ENCODE measurements around the gene GPATCH8. TPM values are rescaled to one million over a fixed set of nuclear protein-coding genes. Genes with fewer than 3 reads are reported as not detected.
"Not testable (repeated sequence)": the region's sequence is repeated elsewhere in the genome, so short reads cannot be mapped to it uniquely, and the experiment has no call there.

GPATCH8 gene
- total and polyA plus RNA-seq, 11 donors: 12.8 to 24.9 (median 20.3) TPM

DNA sequence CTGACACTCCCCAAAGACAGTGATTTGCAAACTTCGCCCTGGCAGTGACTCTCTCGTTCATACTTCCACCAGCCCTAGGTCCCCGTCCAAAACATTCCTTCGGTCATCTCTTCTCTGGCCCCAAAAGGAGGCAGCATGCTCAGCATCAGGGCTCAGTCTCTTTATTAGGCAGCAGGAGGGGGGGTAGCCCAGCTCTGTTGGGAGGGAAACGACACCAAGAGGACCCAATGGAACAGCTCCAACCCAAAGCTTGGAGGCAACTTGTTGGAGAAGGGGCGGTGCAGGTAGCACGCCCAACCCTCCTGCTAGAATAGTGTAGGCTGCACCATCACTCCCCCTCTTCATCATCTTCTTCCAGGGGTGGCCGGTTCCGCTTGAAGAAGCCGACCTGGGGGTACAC, 131.2 kb downstream of the GPATCH8 start:
- H3K27me3 ChIP-seq: peaks cover 0 to 11% (median 2%) of the 10 kb centered on the region in 9 donors
- H3K4me3 ChIP-seq: no peak overlapping the region
- TF ChIP-seq POLR2A (IDR thresholded peaks at IDR 0.05): no peak
- TF ChIP-seq, protein P1, sequence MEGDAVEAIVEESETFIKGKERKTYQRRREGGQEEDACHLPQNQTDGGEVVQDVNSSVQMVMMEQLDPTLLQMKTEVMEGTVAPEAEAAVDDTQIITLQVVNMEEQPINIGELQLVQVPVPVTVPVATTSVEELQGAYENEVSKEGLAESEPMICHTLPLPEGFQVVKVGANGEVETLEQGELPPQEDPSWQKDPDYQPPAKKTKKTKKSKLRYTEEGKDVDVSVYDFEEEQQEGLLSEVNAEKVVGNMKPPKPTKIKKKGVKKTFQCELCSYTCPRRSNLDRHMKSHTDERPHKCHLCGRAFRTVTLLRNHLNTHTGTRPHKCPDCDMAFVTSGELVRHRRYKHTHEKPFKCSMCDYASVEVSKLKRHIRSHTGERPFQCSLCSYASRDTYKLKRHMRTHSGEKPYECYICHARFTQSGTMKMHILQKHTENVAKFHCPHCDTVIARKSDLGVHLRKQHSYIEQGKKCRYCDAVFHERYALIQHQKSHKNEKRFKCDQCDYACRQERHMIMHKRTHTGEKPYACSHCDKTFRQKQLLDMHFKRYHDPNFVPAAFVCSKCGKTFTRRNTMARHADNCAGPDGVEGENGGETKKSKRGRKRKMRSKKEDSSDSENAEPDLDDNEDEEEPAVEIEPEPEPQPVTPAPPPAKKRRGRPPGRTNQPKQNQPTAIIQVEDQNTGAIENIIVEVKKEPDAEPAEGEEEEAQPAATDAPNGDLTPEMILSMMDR (IDR thresholded peaks at IDR 0.05): no peak
- peaks cover 0 to 17% (median 3%) of the 10 kb centered on the region in 12 donors for H3K4me1 ChIP-seq
- peak in 1 of 5 donors; percentile 20 for DNase-seq
- intact Hi-C loops (cut with DNase I): no loop called here
- H3K27ac ChIP-seq: no peak overlapping the region
- WGBS, 4 donors: 73 to 81% (median 78%) methylated on average over 10 of the region's 10 CpGs
- no peaks in the 10 kb centered on the region for H3K36me3 ChIP-seq
- H3K9me3 ChIP-seq: no peaks in the 10 kb centered on the region
- ATAC-seq: no peak

DNA sequence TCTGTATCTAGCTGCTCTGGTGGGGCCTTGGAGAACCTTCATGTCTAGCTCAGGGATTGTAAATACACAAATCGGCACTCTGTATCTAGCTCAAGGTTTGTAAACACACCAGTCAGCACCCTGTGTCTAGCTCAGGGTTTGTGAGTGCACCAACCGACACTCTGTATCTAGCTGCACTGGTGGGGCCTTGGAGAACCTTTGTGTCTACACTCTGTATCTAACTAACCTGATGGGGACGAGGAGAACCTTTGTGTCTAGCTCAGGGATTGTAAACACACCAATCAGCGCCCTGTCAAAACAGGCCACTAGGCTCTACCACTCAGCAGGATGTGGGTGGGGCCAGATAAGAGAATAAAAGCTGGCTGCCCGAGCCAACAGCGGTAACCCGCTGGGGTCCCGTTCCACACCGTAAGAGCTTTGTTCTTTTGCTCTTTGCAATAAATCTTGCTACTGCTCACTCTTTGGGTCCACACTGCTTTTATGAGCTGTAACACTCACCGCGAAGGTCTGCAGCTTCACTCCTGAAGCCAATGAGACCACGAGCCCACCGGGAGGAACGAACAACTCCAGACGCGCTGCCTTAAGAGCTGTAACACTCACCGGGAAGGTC, 133.7 kb downstream of the GPATCH8 start:
- H3K4me1 ChIP-seq; H3K27ac ChIP-seq; H3K9me3 ChIP-seq; H3K4me3 ChIP-seq; H3K36me3 ChIP-seq; intact Hi-C loops (cut with DNase I); ATAC-seq; DNase-seq: not testable (repeated sequence)
- 66 to 69% (median 67%) methylated on average over 13 to 17 of the region's 17 CpGs for WGBS, 4 donors
- peaks cover 0 to 16% (median 2%) of the 10 kb centered on the region in 9 donors for H3K27me3 ChIP-seq

DNA sequence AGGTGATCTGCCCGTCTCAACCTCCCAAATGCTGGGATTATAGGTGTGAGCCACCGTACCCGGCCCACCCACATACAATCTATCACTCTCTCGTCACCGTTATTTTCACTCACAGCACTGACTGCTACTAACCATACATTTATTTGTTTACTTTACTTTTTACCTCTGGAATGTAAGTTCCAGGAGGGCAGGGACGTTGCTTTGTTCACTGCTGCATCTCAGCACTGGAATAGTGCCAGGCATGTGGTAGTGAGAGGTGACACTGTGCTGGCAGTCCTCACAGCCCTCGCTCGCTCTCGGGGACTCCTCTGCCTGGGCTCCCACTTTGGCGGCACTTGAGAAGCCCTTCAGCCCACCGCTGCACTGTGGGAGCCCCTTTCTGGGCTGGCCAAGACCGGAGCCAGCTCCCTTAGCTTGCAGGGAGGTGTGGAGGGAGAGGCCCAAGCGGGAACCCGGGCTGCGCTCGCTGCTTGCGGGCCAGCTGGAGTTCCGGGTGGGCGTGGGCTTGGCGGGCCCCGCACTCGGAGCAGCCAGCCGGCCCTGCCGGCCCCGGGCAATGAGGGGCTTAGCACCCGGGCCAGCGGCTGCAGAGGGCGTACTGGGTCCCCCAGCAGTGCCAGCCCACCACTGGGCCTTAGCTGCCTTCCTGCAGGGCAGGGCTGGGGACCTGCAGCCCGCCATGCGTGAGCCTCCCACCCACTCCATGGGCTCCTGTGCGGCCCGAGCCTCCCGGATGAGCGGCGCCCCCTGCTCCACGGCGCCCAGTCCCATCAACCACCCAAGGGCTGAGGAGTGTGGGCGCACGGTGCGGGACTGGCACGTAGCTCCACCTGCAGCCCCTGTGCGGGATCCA, 134.6 kb downstream of the GPATCH8 start:
- intact Hi-C loops (cut with DNase I); ATAC-seq; DNase-seq; H3K4me3 ChIP-seq; H3K4me1 ChIP-seq; H3K27ac ChIP-seq; H3K9me3 ChIP-seq; H3K36me3 ChIP-seq: not testable (repeated sequence)
- 88 to 92% (median 91%) methylated on average over 20 to 42 of the region's 42 CpGs for WGBS, 4 donors
- peaks cover 0 to 16% (median 2%) of the 10 kb centered on the region in 9 donors for H3K27me3 ChIP-seq

DNA sequence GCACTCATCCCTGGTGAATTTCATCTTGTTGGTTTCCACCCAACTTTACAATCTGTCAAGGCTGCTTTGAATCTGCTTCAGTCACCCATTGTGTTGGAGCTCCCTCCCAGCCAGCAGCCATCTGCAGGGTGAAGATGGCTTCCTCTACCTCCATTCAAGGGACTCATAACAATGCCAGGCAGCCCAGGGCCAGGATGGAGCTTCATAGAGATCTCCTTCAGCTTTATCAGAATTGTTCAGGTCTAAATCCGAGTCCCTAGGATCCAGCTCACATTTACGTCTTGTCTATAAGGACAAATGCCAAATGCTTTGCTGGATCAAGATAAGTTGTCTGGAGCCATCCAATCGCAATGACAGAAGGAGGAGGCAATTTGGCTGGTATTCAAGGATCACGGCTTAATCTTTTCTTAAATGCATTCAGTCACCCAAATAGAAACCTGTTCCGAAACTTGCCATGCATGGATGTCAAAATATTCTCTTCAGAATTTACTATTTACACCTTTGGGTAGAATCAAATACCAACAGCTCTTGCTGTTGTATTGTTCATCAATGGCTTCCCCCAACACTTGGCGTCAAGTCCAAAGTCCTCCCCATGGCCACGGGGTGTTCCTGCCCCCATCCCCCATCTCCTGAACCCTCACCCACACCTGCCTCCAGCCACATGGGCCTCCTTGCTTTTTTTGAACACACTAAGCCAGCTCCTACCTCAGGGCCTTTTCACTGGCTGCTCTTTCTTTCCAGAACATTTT, 135.8 kb downstream of the GPATCH8 start:
- Histone ChIP-seq H3K9me3 (no peaks in the 10 kb centered on the region), H3K4me1 (peaks cover 0 to 18% (median 7%) of the 10 kb centered on the region in 12 donors), H3K27ac (no peak overlapping the region), H3K27me3 (peaks cover 0 to 26% (median 2%) of the 10 kb centered on the region in 9 donors), H3K4me3 (no peak overlapping the region), H3K36me3 (no peaks in the 10 kb centered on the region)
- TF ChIP-seq, protein P1 (IDR thresholded peaks at IDR 0.05): no peak
- TF ChIP-seq POLR2A (IDR thresholded peaks at IDR 0.05): no peak
- ATAC-seq: no peak
- no peak for DNase-seq
- WGBS, 4 donors: 61 to 69% (median 66%) methylated on average over 7 of the region's 7 CpGs
- intact Hi-C loops (cut with DNase I): no loop called here

DNA sequence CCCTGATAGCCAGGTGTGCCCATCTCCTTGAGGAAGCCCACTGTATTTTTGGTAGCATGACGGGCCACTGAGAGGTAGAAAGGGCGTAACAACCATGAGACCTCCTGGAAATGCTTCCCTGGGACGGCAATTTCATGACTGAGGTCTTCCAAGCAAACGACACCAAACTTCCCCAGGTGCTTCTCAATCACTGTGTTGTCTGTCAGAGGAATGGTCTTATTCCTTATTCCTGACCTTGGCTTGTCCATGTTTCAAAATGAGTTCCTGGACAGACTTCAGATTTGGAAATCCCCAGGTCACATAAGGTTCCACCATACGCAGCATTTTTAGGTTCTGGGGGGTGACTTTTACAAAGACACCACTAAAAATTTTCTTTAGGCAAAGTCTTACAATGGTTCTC, 138.2 kb downstream of the GPATCH8 start:
- H3K4me1 ChIP-seq: peaks cover 0 to 23% (median 14%) of the 10 kb centered on the region in 12 donors
- peaks cover 0 to 22% (median 0%) of the 10 kb centered on the region in 9 donors for H3K27me3 ChIP-seq
- H3K36me3 ChIP-seq; H3K9me3 ChIP-seq; ATAC-seq; intact Hi-C loops (cut with DNase I); DNase-seq; H3K27ac ChIP-seq; H3K4me3 ChIP-seq: not testable (repeated sequence)
- WGBS, 4 donors: 89 to 95% (median 91%) methylated on average over 5 of the region's 5 CpGs
